ENCODE results near the gene CFAP92. TPM values are rescaled to one million over a fixed set of nuclear protein-coding genes. Genes with fewer than 3 reads are reported as not detected.

The CFAP92 gene
- total and polyA plus RNA-seq, 11 donors, result 0.12 to 1.8 (median 0.36) TPM; not detected in 3

DNA sequence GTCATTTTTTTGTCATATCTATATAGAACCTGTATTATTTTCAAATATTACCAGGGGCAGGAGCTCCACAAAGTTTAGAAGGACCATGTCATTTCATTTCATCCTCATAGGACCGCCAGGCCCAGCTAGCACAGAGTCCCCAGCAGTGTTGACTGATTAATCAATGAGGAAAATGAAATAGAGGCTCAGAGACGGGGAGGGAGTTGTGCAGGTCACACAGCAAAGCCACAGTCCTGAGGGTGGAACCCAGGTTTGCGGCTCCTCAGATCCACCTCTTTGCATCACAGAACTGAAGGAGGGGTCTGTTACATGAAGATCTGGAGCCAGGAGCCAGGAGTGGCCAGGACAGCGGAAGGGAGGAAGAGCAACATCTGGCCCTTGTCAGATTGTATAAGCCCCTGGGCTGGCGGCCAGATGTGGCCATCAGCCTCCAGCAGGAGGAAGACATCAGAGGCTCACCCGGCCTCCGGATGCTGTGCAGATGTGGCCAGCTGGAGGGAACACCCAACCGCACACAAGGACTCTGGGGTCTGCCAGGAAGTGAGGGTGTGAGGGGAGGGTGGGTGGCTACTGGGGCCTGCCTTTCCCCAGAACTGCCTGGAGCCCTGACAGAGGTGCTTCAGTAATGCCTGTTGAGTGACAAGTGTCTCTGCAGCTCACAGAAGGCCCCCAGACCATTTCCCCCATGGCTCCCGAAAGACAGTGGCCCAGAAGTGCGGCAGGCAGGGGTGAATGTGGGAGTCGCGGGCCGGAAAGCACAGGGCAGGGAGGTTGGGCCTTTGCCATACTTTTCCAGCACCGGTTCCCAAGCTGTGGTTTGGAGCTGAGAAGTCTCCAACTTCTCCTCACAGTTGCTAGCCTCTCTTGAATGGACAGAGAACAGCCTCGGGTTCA lies 28.5 kb upstream of the CFAP92 start:
- Histone ChIP-seq H3K4me1 (peaks cover 0 to 79% (median 53%) of the 10 kb centered on the region in 12 donors), H3K4me3 (no peak overlapping the region), H3K36me3 (no peaks in the 10 kb centered on the region), H3K27me3 (no peaks in the 10 kb centered on the region), H3K9me3 (no peaks in the 10 kb centered on the region), H3K27ac (peak overlapping the region; percentile 7 to 85 (median 70))
- peak; percentile 55 to 77 (median 74) for ATAC-seq
- intact Hi-C loops (cut with DNase I), result no loop called here
- 46 to 57% (median 51%) methylated on average over 9 to 15 of the region's 15 CpGs for WGBS, 4 donors
- TF ChIP-seq POLR2A (IDR thresholded peaks at IDR 0.05) (no peak), CTCF (IDR thresholded peaks at IDR 0.05) (peak in 1 of 12 donors; percentile 3)
- DNase-seq, result peak; percentile 87 to 92 (median 91)

DNA sequence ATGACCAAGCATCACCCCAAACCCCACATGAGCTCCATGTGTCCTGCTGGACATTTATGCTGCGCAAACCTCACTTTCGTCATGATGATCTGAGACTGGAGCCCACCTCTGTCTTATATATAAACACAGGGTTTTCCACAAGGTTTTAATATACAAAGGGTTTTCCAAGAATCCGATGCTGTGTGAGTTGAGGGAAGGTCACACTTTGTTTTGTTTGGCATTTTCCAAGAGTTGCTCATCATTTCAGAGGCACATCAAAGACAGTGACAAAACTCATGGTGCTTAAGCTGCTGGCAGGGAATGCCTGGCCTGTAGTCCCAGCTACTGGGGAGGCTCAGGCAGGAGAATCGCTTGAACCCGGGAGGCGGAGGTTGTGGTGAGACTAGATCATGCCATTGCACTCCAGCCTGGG lies 27.3 kb upstream of the CFAP92 start:
- no peak overlapping the region for H3K4me3 ChIP-seq
- no peaks in the 10 kb centered on the region for H3K27me3 ChIP-seq
- no peaks in the 10 kb centered on the region for H3K9me3 ChIP-seq
- ATAC-seq (no peak), DNase-seq (peak in 1 of 5 donors; percentile 27)
- peak overlapping the region in 6 of 12 donors; percentile 42 to 85 (median 79) for H3K27ac ChIP-seq
- H3K36me3 ChIP-seq, result no peaks in the 10 kb centered on the region
- TF ChIP-seq CTCF (IDR thresholded peaks at IDR 0.05), result no peak
- no peak for TF ChIP-seq POLR2A (IDR thresholded peaks at IDR 0.05)
- intact Hi-C loops (cut with DNase I), result no loop called here
- H3K4me1 ChIP-seq, result peaks cover 0 to 80% (median 56%) of the 10 kb centered on the region in 12 donors
- WGBS, 4 donors, result 78 to 82% (median 79%) methylated on average over 6 of the region's 6 CpGs

DNA sequence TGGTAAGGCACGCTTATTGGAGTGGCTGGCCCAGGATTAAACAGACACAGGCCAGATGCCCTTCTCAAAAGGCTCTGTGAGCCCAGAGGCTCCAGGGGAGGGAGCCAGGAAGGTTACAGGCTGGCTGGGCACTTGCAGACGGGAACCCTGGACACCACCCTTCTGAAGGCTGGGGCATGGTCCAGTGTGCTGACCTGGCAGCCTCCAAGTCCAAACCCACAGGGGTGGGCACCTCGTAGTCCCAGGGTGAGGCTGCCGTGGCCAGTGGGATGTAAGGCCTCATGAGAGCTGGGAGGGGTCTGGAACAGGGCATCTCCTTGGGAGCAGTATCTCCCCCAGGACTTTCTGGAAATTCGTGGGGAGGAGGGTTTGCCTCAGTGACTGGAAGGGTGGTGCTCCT lies 26.8 kb upstream of the CFAP92 start:
- 73 to 84% (median 75%) methylated on average over 5 of the region's 5 CpGs for WGBS, 4 donors
- Histone ChIP-seq H3K9me3 (no peaks in the 10 kb centered on the region), H3K27me3 (no peaks in the 10 kb centered on the region), H3K4me3 (no peak overlapping the region), H3K4me1 (peaks cover 0 to 79% (median 55%) of the 10 kb centered on the region in 12 donors), H3K27ac (peak overlapping the region in 7 of 12 donors; percentile 24 to 85 (median 74)), H3K36me3 (no peaks in the 10 kb centered on the region)
- ATAC-seq, result no peak
- intact Hi-C loops (cut with DNase I), result no loop called here
- DNase-seq, result no peak
- TF ChIP-seq POLR2A (IDR thresholded peaks at IDR 0.05) (no peak), CTCF (IDR thresholded peaks at IDR 0.05) (no peak)

DNA sequence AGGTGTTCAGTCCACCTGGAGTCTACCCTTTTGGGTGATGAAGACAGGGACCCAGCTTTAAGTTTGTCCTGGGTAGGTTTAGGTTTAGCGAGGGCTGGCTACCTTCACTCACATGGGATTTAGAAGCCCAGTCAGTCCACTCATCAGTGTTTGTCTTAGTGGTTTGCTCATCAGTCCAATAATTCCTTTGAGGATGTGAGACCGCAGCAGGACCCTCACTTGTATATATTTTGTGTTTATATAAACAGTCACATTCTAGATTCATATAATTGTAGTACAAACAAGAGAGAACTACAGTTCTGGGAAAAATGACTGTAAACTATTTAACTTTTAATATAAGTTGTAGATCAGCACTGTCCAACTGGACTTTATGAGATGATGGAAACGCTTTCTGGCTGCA lies 25.4 kb upstream of the CFAP92 start:
- Histone ChIP-seq H3K36me3 (no peaks in the 10 kb centered on the region), H3K27ac (peak overlapping the region in 4 of 12 donors; percentile 3 to 87 (median 80)), H3K9me3 (no peaks in the 10 kb centered on the region), H3K4me1 (peaks cover 0 to 80% (median 53%) of the 10 kb centered on the region in 12 donors), H3K27me3 (no peaks in the 10 kb centered on the region), H3K4me3 (no peak overlapping the region)
- WGBS, 4 donors, result 89 to 96% (median 95%) methylated on average over 3 of the region's 3 CpGs
- DNase-seq (peak in 1 of 5 donors; percentile 2), ATAC-seq (no peak)
- intact Hi-C loops (cut with DNase I), result no loop called here
- TF ChIP-seq CTCF (IDR thresholded peaks at IDR 0.05) (no peak), POLR2A (IDR thresholded peaks at IDR 0.05) (no peak)

Measured in heart left ventricle (tissue), 16 donors.